A549 (cell line): ENCODE data around the gene ACTN2.

Experiments
- POLR2A ChIP-seq: IDR thresholded peaks from 2 replicates; pipeline ENCODE4 v1.6.1; 2012; ENCODE audit warnings: mild to moderate bottlenecking, low read length
- TF ChIP-seq, protein P1 (sequence below): fragments of >200 bp; sonication (Bioruptor Twin); formaldehyde crosslinking; IDR thresholded peaks from 3 replicates; pipeline ENCODE4 v1.5.1; 2016

DNA sequence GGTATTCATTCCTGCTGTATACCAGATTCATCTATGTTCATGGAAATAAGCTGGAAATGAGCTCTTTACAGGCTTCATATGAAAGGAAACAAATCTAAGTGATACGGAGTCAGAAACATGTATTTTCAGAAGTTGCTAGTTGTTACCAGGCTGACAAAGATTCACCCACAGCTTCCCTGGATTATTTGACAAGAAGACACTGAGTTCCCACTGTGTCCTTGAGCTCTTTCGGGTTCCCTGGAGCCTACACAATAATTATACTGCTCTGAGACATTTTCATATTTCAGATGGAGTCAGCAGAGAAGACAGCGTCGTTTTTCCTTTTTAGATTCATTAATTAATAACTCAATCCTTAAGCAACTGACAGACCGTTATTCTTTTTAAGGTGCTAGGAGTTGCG, 79.5 kb downstream of the ACTN2 start:
- TF ChIP-seq, protein P1, sequence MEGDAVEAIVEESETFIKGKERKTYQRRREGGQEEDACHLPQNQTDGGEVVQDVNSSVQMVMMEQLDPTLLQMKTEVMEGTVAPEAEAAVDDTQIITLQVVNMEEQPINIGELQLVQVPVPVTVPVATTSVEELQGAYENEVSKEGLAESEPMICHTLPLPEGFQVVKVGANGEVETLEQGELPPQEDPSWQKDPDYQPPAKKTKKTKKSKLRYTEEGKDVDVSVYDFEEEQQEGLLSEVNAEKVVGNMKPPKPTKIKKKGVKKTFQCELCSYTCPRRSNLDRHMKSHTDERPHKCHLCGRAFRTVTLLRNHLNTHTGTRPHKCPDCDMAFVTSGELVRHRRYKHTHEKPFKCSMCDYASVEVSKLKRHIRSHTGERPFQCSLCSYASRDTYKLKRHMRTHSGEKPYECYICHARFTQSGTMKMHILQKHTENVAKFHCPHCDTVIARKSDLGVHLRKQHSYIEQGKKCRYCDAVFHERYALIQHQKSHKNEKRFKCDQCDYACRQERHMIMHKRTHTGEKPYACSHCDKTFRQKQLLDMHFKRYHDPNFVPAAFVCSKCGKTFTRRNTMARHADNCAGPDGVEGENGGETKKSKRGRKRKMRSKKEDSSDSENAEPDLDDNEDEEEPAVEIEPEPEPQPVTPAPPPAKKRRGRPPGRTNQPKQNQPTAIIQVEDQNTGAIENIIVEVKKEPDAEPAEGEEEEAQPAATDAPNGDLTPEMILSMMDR, result no peak
- TF ChIP-seq POLR2A, result no peak
